SKM-1 (cell line): ENCODE results near the gene PHLDA3.
"Not testable (repeated sequence)": the region's sequence is repeated elsewhere in the genome, so short reads cannot be mapped to it uniquely, and the experiment has no call there.

ENCODE experiments used
- DNase-seq: peaks from one replicate; lab custom pipeline; 2025; ENCODE audit not compliant: unreplicated experiment; lab: John Stamatoyannopoulos, UW

Gene PHLDA3

GRCh38 chr1:201486187-201486586 lies 17.2 kb upstream of the PHLDA3 start:
- DNase-seq = no peak

GRCh38 chr1:201485184-201485774 lies 16.3 kb upstream of the PHLDA3 start:
- no peak for DNase-seq

- no peak for DNase-seq
Measured at GRCh38 chr1:201483373-201483949, 14.5 kb upstream of the PHLDA3 start.

- DNase-seq = no peak
Measured at GRCh38 chr1:201482755-201483154, 13.8 kb upstream of the PHLDA3 start.

GRCh38 chr1:201481761-201482493 lies 12.9 kb upstream of the PHLDA3 start:
- peak; percentile 71 for DNase-seq

GRCh38 chr1:201481004-201481380 lies 12.0 kb upstream of the PHLDA3 start:
- no peak for DNase-seq

GRCh38 chr1:201480231-201481003 lies 11.4 kb upstream of the PHLDA3 start:
- DNase-seq = no peak

- DNase-seq = no peak
Measured at GRCh38 chr1:201479201-201479730, 10.3 kb upstream of the PHLDA3 start.

- DNase-seq = not testable (repeated sequence)
Measured at GRCh38 chr1:201478666-201479065, 9.7 kb upstream of the PHLDA3 start.

GRCh38 chr1:201476670-201477344 lies 7.8 kb upstream of the PHLDA3 start:
- no peak for DNase-seq

GRCh38 chr1:201475915-201476669 lies 7.1 kb upstream of the PHLDA3 start:
- DNase-seq = no peak

GRCh38 chr1:201475130-201475529 lies 6.1 kb upstream of the PHLDA3 start:
- DNase-seq = no peak

GRCh38 chr1:201473296-201473695 lies 4.3 kb upstream of the PHLDA3 start:
- DNase-seq = no peak

GRCh38 chr1:201472321-201472720 lies 3.3 kb upstream of the PHLDA3 start:
- DNase-seq = not testable (repeated sequence)

- no peak for DNase-seq
Measured at GRCh38 chr1:201471772-201472171, 2.8 kb upstream of the PHLDA3 start.

- DNase-seq = no peak
Measured at GRCh38 chr1:201470581-201470980, 1.6 kb upstream of the PHLDA3 start.

- no peak for DNase-seq
Measured at GRCh38 chr1:201469645-201470074, 672 bp upstream of the PHLDA3 start.

GRCh38 chr1:201468501-201468843 lies 516 bp downstream of the PHLDA3 start:
- no peak for DNase-seq

- no peak for DNase-seq
Measured at GRCh38 chr1:201466492-201466891, 2.5 kb downstream of the PHLDA3 start.

GRCh38 chr1:201465698-201466290 lies 3.2 kb downstream of the PHLDA3 start:
- no peak for DNase-seq
